ENCODE results near the gene CCT6B. TPM values are rescaled to one million over a fixed set of nuclear protein-coding genes. Genes with fewer than 3 reads are reported as not detected.

Gene CCT6B
- total RNA-seq, 1 donor from 2014 or later = 2.4 TPM

- H3K36me3 ChIP-seq (ENCODE audit: control insufficient read depth, insufficient read depth, low read length) = no peaks in the 10 kb centered on the region
- DNase-seq (ENCODE audit: low read depth) = no peak
- TF ChIP-seq, protein P1, sequence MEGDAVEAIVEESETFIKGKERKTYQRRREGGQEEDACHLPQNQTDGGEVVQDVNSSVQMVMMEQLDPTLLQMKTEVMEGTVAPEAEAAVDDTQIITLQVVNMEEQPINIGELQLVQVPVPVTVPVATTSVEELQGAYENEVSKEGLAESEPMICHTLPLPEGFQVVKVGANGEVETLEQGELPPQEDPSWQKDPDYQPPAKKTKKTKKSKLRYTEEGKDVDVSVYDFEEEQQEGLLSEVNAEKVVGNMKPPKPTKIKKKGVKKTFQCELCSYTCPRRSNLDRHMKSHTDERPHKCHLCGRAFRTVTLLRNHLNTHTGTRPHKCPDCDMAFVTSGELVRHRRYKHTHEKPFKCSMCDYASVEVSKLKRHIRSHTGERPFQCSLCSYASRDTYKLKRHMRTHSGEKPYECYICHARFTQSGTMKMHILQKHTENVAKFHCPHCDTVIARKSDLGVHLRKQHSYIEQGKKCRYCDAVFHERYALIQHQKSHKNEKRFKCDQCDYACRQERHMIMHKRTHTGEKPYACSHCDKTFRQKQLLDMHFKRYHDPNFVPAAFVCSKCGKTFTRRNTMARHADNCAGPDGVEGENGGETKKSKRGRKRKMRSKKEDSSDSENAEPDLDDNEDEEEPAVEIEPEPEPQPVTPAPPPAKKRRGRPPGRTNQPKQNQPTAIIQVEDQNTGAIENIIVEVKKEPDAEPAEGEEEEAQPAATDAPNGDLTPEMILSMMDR (IDR thresholded peaks at IDR 0.05; ENCODE audit: insufficient read depth, low read length, poor library complexity, severe bottlenecking) = no peak
- no peaks in the 10 kb centered on the region for H3K27me3 ChIP-seq (ENCODE audit: control insufficient read depth, insufficient read depth, low read length)
- H3K4me3 ChIP-seq (ENCODE audit: low read depth, low read length) = no peak overlapping the region
Measured at GRCh38 chr17:34902831-34903547, 58.3 kb downstream of the CCT6B start.

GRCh38 chr17:34899643-34900291, 61.5 kb downstream of the CCT6B start:
- Histone ChIP-seq H3K4me3 (ENCODE audit: low read depth, low read length) (no peak overlapping the region), H3K27me3 (ENCODE audit: control insufficient read depth, insufficient read depth, low read length) (no peaks in the 10 kb centered on the region), H3K36me3 (ENCODE audit: control insufficient read depth, insufficient read depth, low read length) (no peaks in the 10 kb centered on the region)
- DNase-seq (ENCODE audit: low read depth) = no peak
- TF ChIP-seq, protein P1 (IDR thresholded peaks at IDR 0.05; ENCODE audit: insufficient read depth, low read length, poor library complexity, severe bottlenecking) = no peak

DNA sequence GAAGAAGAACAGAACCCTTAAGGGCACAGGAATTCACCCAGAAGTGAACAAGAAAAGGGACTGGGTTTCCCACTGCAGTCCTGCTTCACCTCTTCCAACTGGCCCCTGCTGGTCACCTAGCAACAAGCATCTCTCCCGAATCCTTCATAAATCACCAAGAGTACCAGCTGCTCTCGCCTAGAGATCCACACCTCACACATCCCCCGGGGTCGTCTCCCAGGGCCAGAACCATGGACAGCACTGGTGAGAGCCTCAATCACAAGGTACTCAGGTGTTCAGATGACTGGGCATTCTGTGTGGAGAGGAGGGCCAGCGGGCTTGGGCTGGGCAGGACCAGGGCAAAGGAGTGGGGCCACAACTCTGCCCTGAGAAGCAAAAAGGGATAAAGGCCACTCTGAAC, 65.9 kb downstream of the CCT6B start:
- DNase-seq (ENCODE audit: low read depth) = no peak
- H3K4me3 ChIP-seq (ENCODE audit: low read depth, low read length) = no peak overlapping the region
- H3K27me3 ChIP-seq (ENCODE audit: control insufficient read depth, insufficient read depth, low read length) = no peaks in the 10 kb centered on the region
- H3K36me3 ChIP-seq (ENCODE audit: control insufficient read depth, insufficient read depth, low read length) = no peaks in the 10 kb centered on the region
- TF ChIP-seq, protein P1 (IDR thresholded peaks at IDR 0.05; ENCODE audit: insufficient read depth, low read length, poor library complexity, severe bottlenecking) = no peak

- H3K36me3 ChIP-seq (ENCODE audit: control insufficient read depth, insufficient read depth, low read length) = no peaks in the 10 kb centered on the region
- H3K4me3 ChIP-seq (ENCODE audit: low read depth, low read length) = no peak overlapping the region
- TF ChIP-seq, protein P1 (IDR thresholded peaks at IDR 0.05; ENCODE audit: insufficient read depth, low read length, poor library complexity, severe bottlenecking) = no peak
- H3K27me3 ChIP-seq (ENCODE audit: control insufficient read depth, insufficient read depth, low read length) = no peaks in the 10 kb centered on the region
- DNase-seq (ENCODE audit: low read depth) = no peak
Measured at GRCh38 chr17:34894964-34895363, 66.3 kb downstream of the CCT6B start.

DNA sequence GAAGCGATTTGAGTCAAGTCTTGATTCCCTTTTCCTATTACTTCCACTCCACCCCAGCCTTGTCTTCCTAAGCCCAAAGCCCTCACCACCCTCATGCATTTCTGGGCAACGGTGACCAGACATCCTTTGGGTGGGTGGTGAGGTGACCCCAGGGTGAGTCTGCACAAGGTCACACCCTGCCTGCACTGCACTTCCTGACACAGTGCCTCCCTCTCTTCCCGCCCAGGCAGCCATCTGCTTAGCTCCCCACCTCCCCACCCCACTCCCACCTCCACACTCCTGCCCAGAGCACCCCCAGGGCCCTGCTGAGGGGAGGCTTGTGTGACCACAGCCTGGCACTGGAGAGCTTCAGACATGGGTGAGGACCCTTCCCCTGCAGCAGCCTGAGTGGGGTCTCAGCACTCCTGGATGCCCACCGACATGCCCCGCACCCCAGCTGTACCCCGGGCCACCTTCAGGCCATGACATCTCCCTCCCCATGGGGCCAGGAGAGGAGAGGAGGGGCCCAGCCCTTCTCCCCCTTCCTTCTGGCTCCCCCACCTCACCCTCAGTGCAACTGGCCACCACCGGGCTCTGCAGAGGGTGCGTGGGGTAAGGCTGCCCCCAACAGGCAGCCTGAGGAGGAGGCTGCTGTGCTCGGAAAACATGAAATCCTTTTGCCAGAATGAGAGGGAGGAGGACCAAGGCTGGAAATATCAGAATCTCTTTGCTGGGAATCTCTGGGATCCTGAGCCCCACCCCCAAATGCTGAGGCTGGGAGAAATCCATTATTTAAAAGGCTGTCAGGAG, 68.6 kb downstream of the CCT6B start:
- Histone ChIP-seq H3K4me3 (ENCODE audit: low read depth, low read length) (no peak overlapping the region), H3K36me3 (ENCODE audit: control insufficient read depth, insufficient read depth, low read length) (no peaks in the 10 kb centered on the region), H3K27me3 (ENCODE audit: control insufficient read depth, insufficient read depth, low read length) (peaks cover 2% of the 10 kb centered on the region)
- DNase-seq (ENCODE audit: low read depth) = no peak
- TF ChIP-seq, protein P1 (IDR thresholded peaks at IDR 0.05; ENCODE audit: insufficient read depth, low read length, poor library complexity, severe bottlenecking) = peak; percentile 43
